GM23248 (cell line): ENCODE results near the gene ZNF77. TPM values are rescaled to one million over a fixed set of nuclear protein-coding genes. Genes with fewer than 3 reads are reported as not detected.
A peak's percentile ranks its signal among the peaks of the same experiment; 100 is the strongest.

Experiments used
- DNase-seq: peaks from one replicate; pipeline ENCODE4 v3.0.0-alpha.2; 2015
- H2AFZ ChIP-seq: fragments of 200-600 bp; sonication (generic); 2 replicates; pipeline ENCODE4 v1.6.1; 2016; ENCODE audit warnings: antibody characterized with exemption
- H3F3A ChIP-seq: fragments of 200-600 bp; sonication (generic); 2 replicates; pipeline ENCODE4 v1.6.1; 2016; ENCODE audit warnings: mild to moderate bottlenecking, antibody characterized with exemption, mixed run types; ENCODE audit not compliant: insufficient read depth
- H3K27ac ChIP-seq: fragments of 200-600 bp; sonication (generic); 2 replicates; pipeline ENCODE4 v1.5.1; 2016; ENCODE audit warnings: mild to moderate bottlenecking
- H3K27me3 ChIP-seq: fragments of 200-600 bp; sonication (generic); replicated peaks from 2 replicates; pipeline ENCODE4 v1.6.1; 2016; ENCODE audit warnings: mild to moderate bottlenecking; ENCODE audit not compliant: insufficient read depth
- H3K36me3 ChIP-seq: fragments of 200-600 bp; sonication (generic); 2 replicates; pipeline ENCODE4 v1.6.1; 2016; ENCODE audit warnings: low read depth, mild to moderate bottlenecking
- H3K4me1 ChIP-seq: fragments of 200-600 bp; sonication (generic); 2 replicates; pipeline ENCODE4 v1.6.1; 2016; ENCODE audit warnings: mild to moderate bottlenecking; ENCODE audit not compliant: insufficient read depth
- H3K4me2 ChIP-seq: fragments of 200-600 bp; sonication (generic); one replicate; pipeline ENCODE4 v1.6.1; 2016; ENCODE audit warnings: mild to moderate bottlenecking; ENCODE audit not compliant: unreplicated experiment
- H3K4me3 ChIP-seq: fragments of 200-600 bp; sonication (generic); 2 replicates; pipeline ENCODE4 v1.5.1; 2016; ENCODE audit warnings: mild to moderate bottlenecking
- H3K79me2 ChIP-seq: fragments of 200-600 bp; sonication (generic); 2 replicates; pipeline ENCODE4 v1.6.1; 2016; ENCODE audit warnings: mild to moderate bottlenecking; ENCODE audit not compliant: insufficient read depth
- H3K9ac ChIP-seq: fragments of 200-600 bp; sonication (generic); 2 replicates; pipeline ENCODE4 v1.6.1; 2016; ENCODE audit warnings: mild to moderate bottlenecking
- H3K9me2 ChIP-seq: fragments of 200-600 bp; sonication (generic); 2 replicates; pipeline ENCODE4 v1.6.1; 2016; ENCODE audit warnings: mixed run types, mild to moderate bottlenecking, moderate library complexity; ENCODE audit not compliant: insufficient read depth
- H3K9me3 ChIP-seq: fragments of 200-600 bp; sonication (generic); one replicate; pipeline ENCODE4 v1.6.1; 2017; ENCODE audit warnings: low read depth
- H4K20me1 ChIP-seq: fragments of 200-600 bp; sonication (generic); 2 replicates; pipeline ENCODE4 v1.6.0; 2016; ENCODE audit not compliant: insufficient read depth
- EZH2 ChIP-seq: fragments of 200-600 bp; sonication (generic); IDR thresholded peaks from 2 replicates; pipeline ENCODE4 v1.6.1; 2018; ENCODE audit warnings: antibody characterized with exemption, mild to moderate bottlenecking; ENCODE audit not compliant: insufficient read depth, poor library complexity, severe bottlenecking
- EZH2phosphoT487 ChIP-seq: fragments of 200-600 bp; sonication (generic); IDR thresholded peaks from 2 replicates; pipeline ENCODE4 v1.6.1; 2018; ENCODE audit warnings: antibody characterized with exemption, moderate library complexity, mild to moderate bottlenecking, low read depth; ENCODE audit not compliant: insufficient read depth
- WGBS, 2 experiments: methylation state at CpG; one replicate each; pipeline ENCODE4 v1.1.6; 2015 to 2017; ENCODE audit warnings: low lambda C conversion rate in 2 of 2, low coverage in 1 of 2; ENCODE audit errors: missing lambda C conversion rate in 2 of 2; 5-methylcytosine and 5-hydroxymethylcytosine counted together
- in situ Hi-C: fragments of 300-500 bp; cut with MboI; formaldehyde crosslinking; loops from 2 replicates; pipeline ENCODE4 v1.15.0; 2020
- polyA plus RNA-seq: library from polyadenylated mRNA; unstranded; fragments of >200 nt; fragmentation: Nextera tagmentation; extraction: Ambion mirVana; gene quantifications from 2 replicates; pipeline ENCODE4 v1.2.1, GENCODE V29; 2016
- total RNA-seq: library from RNA; depleted of rRNA; stranded (reverse); fragments of >200 nt; shearing (Covaris generic); gene quantifications from 2 replicates; pipeline ENCODE4 v1.2.3, GENCODE V29; 2014

The ZNF77 gene
- total and polyA plus RNA-seq, 2 experiments from 2014 or later, result 1.1 to 1.2 TPM

DNA sequence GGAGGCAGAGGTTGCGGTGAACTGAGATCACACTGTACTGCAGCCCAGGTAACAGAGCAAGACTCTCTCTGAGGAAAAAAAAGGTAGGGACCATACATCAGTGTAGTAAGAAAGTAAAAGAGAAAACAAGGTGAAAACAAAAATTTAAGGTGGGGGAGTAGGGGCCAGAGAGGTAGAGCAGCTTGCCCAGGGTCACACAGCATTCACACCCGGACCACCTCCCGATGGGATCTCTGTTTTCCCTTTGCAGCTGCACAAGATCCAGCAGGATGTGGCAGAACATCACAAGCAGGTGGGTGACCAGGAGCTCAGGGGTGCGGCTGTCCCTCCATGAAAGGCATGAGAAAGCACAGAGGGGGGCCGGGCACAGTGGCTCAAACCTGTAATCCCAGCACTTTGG, 37.1 kb upstream of the ZNF77 start:
- TF ChIP-seq EZH2phosphoT487, result no peak
- no peak for TF ChIP-seq EZH2
- H3K4me3 ChIP-seq, result no peak overlapping the region
- H3K9me3 ChIP-seq, result no peaks in the 10 kb centered on the region
- H3K27me3 ChIP-seq, result no peaks in the 10 kb centered on the region
- H4K20me1 ChIP-seq, result no peaks in the 10 kb centered on the region
- in situ Hi-C loops, result no loop called here
- H3K36me3 ChIP-seq, result no peaks in the 10 kb centered on the region
- 68 to 80% methylated on average over 5 of the region's 5 CpGs for WGBS, 2 experiments
- no peaks in the 10 kb centered on the region; the same call in 1 of the 2 replicates for H3F3A ChIP-seq
- DNase-seq, result no peak
- no peak overlapping the region for H3K4me2 ChIP-seq
- H3K9me2 ChIP-seq, result no peaks in the 10 kb centered on the region
- no peak overlapping the region for H3K9ac ChIP-seq
- peaks cover 14% of the 10 kb centered on the region; the same call in 1 of the 2 replicates for H3K4me1 ChIP-seq
- no peaks in the 10 kb centered on the region for H3K79me2 ChIP-seq
- H3K27ac ChIP-seq, result no peak overlapping the region
- H2AFZ ChIP-seq, result no peak overlapping the region

DNA sequence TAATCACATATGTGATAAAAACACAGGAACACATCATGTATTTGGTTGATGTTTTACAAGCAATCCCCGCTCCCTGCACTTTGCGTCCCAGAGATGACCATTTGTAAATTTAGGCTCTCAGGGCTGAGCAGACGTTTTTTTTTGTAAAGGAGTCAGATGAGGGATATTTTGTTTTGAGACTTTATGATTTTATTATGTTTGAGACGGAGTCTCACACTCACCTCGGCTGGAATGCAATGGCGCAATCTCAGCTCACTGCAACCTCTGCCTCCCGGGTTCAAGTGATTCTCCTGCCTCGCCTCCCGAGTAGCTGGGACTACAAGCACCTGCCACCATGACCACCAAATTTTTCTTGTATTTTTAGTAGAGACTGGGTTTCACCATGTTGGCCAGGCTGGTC, 34.0 kb upstream of the ZNF77 start:
- Histone ChIP-seq H3F3A (no peaks in the 10 kb centered on the region; the same call in 1 of the 2 replicates), H3K79me2 (no peaks in the 10 kb centered on the region), H3K4me3 (no peak overlapping the region), H3K27me3 (no peaks in the 10 kb centered on the region), H3K36me3 (no peaks in the 10 kb centered on the region), H3K9me3 (no peaks in the 10 kb centered on the region), H3K4me1 (peaks cover 17% of the 10 kb centered on the region), H3K9ac (no peak overlapping the region), H4K20me1 (no peaks in the 10 kb centered on the region), H3K27ac (no peak overlapping the region), H3K9me2 (no peaks in the 10 kb centered on the region), H3K4me2 (no peak overlapping the region), H2AFZ (no peak overlapping the region)
- in situ Hi-C loops, result no loop called here
- TF ChIP-seq EZH2 (no peak), EZH2phosphoT487 (no peak)
- no peak for DNase-seq
- 61 to 63% methylated on average over 9 of the region's 9 CpGs for WGBS, 2 experiments

DNA sequence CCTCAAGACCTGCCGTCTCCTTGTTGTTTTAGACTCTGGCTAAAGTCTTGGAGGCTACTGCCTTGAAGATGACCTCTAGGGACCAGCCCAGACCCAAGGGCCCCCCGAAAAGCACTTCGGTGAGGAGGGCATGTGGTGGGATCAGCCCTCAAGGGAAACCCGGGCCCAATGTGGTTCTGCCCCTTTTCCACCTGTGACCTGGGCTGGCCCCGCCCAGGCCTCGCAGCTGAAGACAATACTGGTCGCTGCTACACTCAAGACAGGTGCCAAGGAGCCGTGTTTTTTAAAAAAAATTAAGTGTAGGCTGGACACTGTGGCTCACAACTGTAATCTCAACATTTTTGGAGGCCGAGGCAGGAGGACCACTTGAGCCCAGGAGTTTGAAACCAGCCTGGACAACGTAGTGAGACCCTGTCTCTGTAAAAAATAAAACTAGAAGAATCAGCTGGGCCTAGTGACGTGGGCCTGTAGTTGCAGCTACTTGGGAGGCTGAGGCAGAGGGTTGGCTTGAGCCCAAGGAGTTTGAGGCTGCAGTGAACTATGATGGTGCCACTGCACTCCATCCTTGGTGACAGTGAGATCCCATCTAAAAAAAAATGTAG, 33.5 kb upstream of the ZNF77 start:
- DNase-seq, result no peak
- TF ChIP-seq EZH2phosphoT487 (no peak), EZH2 (no peak)
- no peaks in the 10 kb centered on the region; the same call in 1 of the 2 replicates for H3F3A ChIP-seq
- H3K4me2 ChIP-seq, result no peak overlapping the region
- no peak overlapping the region for H3K9ac ChIP-seq
- no peaks in the 10 kb centered on the region for H3K9me3 ChIP-seq
- in situ Hi-C loops, result no loop called here
- H3K9me2 ChIP-seq, result no peaks in the 10 kb centered on the region
- no peak overlapping the region for H2AFZ ChIP-seq
- 84 to 85% methylated on average over 11 of the region's 11 CpGs for WGBS, 2 experiments
- H4K20me1 ChIP-seq, result no peaks in the 10 kb centered on the region
- H3K79me2 ChIP-seq, result no peaks in the 10 kb centered on the region
- no peak overlapping the region for H3K27ac ChIP-seq
- H3K36me3 ChIP-seq, result no peaks in the 10 kb centered on the region
- H3K4me1 ChIP-seq, result peaks cover 12% of the 10 kb centered on the region
- H3K4me3 ChIP-seq, result no peak overlapping the region
- H3K27me3 ChIP-seq, result no peaks in the 10 kb centered on the region

DNA sequence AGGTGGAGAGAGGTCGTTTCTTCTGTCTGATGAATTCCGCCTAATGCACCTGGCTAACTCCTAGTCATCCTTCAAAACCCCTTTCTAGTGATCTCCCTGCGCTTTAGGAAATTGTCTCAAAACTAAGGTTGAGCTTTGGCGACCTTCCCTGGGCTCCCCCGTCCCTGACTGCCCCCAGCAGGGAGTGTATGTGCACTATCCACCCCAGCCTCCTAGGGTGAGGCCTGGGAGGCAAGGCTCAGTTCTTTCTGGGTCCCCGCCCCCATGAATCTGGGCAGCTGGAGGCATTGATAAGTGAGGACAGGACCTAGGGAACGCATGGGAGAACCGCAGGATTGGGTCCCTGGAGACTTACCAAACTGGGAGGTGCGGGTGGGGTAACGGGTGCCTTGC, 33.0 kb upstream of the ZNF77 start:
- no peaks in the 10 kb centered on the region for H3K27me3 ChIP-seq
- H4K20me1 ChIP-seq, result no peaks in the 10 kb centered on the region
- peak overlapping the region; percentile 98 for H3K4me2 ChIP-seq
- no peak overlapping the region for H3K27ac ChIP-seq
- TF ChIP-seq EZH2phosphoT487, result no peak
- no peak for TF ChIP-seq EZH2
- no peaks in the 10 kb centered on the region for H3K9me3 ChIP-seq
- no peaks in the 10 kb centered on the region for H3K79me2 ChIP-seq
- H2AFZ ChIP-seq, result peak overlapping the region; percentile 47; the same call in 1 of the 2 replicates
- peaks cover 7% of the 10 kb centered on the region for H3K4me1 ChIP-seq
- H3K36me3 ChIP-seq, result no peaks in the 10 kb centered on the region
- no peaks in the 10 kb centered on the region; the same call in 1 of the 2 replicates for H3F3A ChIP-seq
- no peak overlapping the region for H3K9ac ChIP-seq
- WGBS, 2 experiments, result 76 to 83% methylated on average over 9 to 10 of the region's 10 CpGs
- DNase-seq, result no peak
- no peaks in the 10 kb centered on the region for H3K9me2 ChIP-seq
- no peak overlapping the region for H3K4me3 ChIP-seq
- in situ Hi-C loops, result no loop called here
